LHCN-M2 (cell line): ENCODE measurements around the gene ABCA3. TPM values are rescaled to one million over a fixed set of nuclear protein-coding genes. Genes with fewer than 3 reads are reported as not detected.
"Not testable (repeated sequence)": the region's sequence is repeated elsewhere in the genome, so short reads cannot be mapped to it uniquely, and the experiment has no call there.

Source experiments
- DNase-seq: peaks from one replicate; pipeline ENCODE4 v3.0.0-alpha.2; 2012; ENCODE audit warnings: low read depth
- polyA plus RNA-seq: library from polyadenylated mRNA; unstranded; fragments of >200 nt; gene quantifications from one replicate; pipeline ENCODE4 v1.2.1, GENCODE V29; 2012; ENCODE audit warnings: missing spikeins
- total RNA-seq: library from RNA; depleted of rRNA; stranded (reverse); fragments of >200 nt; gene quantifications from 2 replicates; pipeline ENCODE4 v1.2.3, GENCODE V29; 2014; rRNA removed

The ABCA3 gene
- total RNA-seq, result 0.29 and 0.32 TPM in 2 replicates
- polyA plus RNA-seq, result 0.64 TPM

GRCh38 chr16:2340564-2341455 is at the start of gene ABCA3:
Gene ABCA3 (minus strand): TSS chr16:2340728. CDS start chr16:2326466, 14,262 bp downstream.
- DNase-seq, result peak; percentile 85

- peak; percentile 89 for DNase-seq
These were observed 48.4 kb upstream of the ABCA3 start for GRCh38 chr16:2388875-2389433.

GRCh38 chr16:2388139-2388874 is 47.8 kb upstream of the ABCA3 start:
- DNase-seq, result no peak

GRCh38 chr16:2386990-2387389 is 46.5 kb upstream of the ABCA3 start:
- DNase-seq, result no peak

GRCh38 chr16:2385982-2386381 is 45.5 kb upstream of the ABCA3 start:
- not testable (repeated sequence) for DNase-seq

GRCh38 chr16:2385190-2385836 is 44.8 kb upstream of the ABCA3 start:
- no peak for DNase-seq

- no peak for DNase-seq
These were observed 43.9 kb upstream of the ABCA3 start for GRCh38 chr16:2384426-2384825.

- DNase-seq, result no peak
These were observed 43.0 kb upstream of the ABCA3 start for GRCh38 chr16:2383501-2383900.

GRCh38 chr16:2374644-2375043 is 34.1 kb upstream of the ABCA3 start:
- no peak for DNase-seq

GRCh38 chr16:2373176-2373575 is 32.6 kb upstream of the ABCA3 start:
- no peak for DNase-seq

- no peak for DNase-seq
These were observed 32.2 kb upstream of the ABCA3 start for GRCh38 chr16:2372684-2373083.

- no peak for DNase-seq
These were observed 30.9 kb upstream of the ABCA3 start for GRCh38 chr16:2371421-2371820.

- no peak for DNase-seq
These were observed 30.2 kb upstream of the ABCA3 start for GRCh38 chr16:2370721-2371120.

- DNase-seq, result no peak
These were observed 26.3 kb upstream of the ABCA3 start for GRCh38 chr16:2366660-2367309.

- DNase-seq, result peak; percentile 83
These were observed 25.1 kb upstream of the ABCA3 start for GRCh38 chr16:2365397-2366294.

GRCh38 chr16:2364638-2365210 is 24.2 kb upstream of the ABCA3 start:
- peak; percentile 56 for DNase-seq

- DNase-seq, result no peak
These were observed 21.7 kb upstream of the ABCA3 start for GRCh38 chr16:2362218-2362617.

- no peak for DNase-seq
These were observed 20.6 kb upstream of the ABCA3 start for GRCh38 chr16:2361129-2361528.

- no peak for DNase-seq
These were observed 19.4 kb upstream of the ABCA3 start for GRCh38 chr16:2359919-2360318.

- no peak for DNase-seq
These were observed 18.3 kb upstream of the ABCA3 start for GRCh38 chr16:2358811-2359210.
